Transverse colon (tissue), 4 donors: ENCODE measurements around the gene MADD. TPM values are rescaled to one million over a fixed set of nuclear protein-coding genes. Genes with fewer than 3 reads are reported as not detected.

Source experiments
- DNase-seq: peaks from one replicate; pipeline ENCODE4 v3.0.0-alpha.2; 2019
- H3K27ac ChIP-seq, 4 donors: fragments of 200-600 bp; sonication (generic); 2 replicates each; pipeline ENCODE4 v1.5.1; 2016 to 2018; ENCODE audit warnings: inconsistent platforms in 4 of 4
- H3K27me3 ChIP-seq: fragments of 200-600 bp; sonication (generic); 2 replicates; pipeline ENCODE4 v1.5.1; 2017; ENCODE audit warnings: inconsistent platforms
- H3K36me3 ChIP-seq, 4 donors: fragments of 200-600 bp; sonication (generic); 2 replicates each; pipeline ENCODE4 v1.5.1; 2017 to 2019; ENCODE audit warnings: inconsistent platforms in 4 of 4
- H3K4me1 ChIP-seq, 4 donors: fragments of 200-600 bp; sonication (generic); 2 replicates each; pipeline ENCODE4 v1.5.1; 2017 to 2020; ENCODE audit warnings: inconsistent platforms in 4 of 4
- H3K4me3 ChIP-seq, 4 donors: fragments of 200-600 bp; sonication (generic); 1 replicate in 1 of 4; 2 replicates in 3 of 4; pipeline versions ENCODE4 v1.5.1 to v1.6.1; 2017 to 2019; ENCODE audit warnings: inconsistent platforms in 4 of 4
- H3K9me3 ChIP-seq, 2 donors: fragments of 200-600 bp; sonication (generic); 2 replicates each; pipeline ENCODE4 v1.5.1; 2017 to 2019; ENCODE audit warnings: inconsistent platforms in 2 of 2
- EP300 ChIP-seq: sonication (generic); formaldehyde crosslinking; IDR thresholded peaks from one replicate; pipeline ENCODE4 v1.6.1; 2017; ENCODE audit warnings: antibody characterized with exemption, low read depth
- POLR2A ChIP-seq: fragments of 450-650 bp; IDR thresholded peaks from one replicate; pipeline ENCODE4 v1.6.1; 2016; ENCODE audit warnings: antibody characterized with exemption, mild to moderate bottlenecking, moderate library complexity
- POLR2AphosphoS5 ChIP-seq, 3 donors: sonication (generic); formaldehyde crosslinking; IDR thresholded peaks; one replicate each; pipeline ENCODE4 v1.6.1; 2016; ENCODE audit warnings: antibody characterized with exemption in 3 of 3
- WGBS, 2 donors: methylation state at CpG; one replicate each; pipeline ENCODE4 v1.1.5; 2018; ENCODE audit warnings: low coverage in 1 of 2; 5-methylcytosine and 5-hydroxymethylcytosine counted together
- in situ Hi-C, 4 donors: fragments of 200-750 bp; cut with MboI; loops; one replicate each; pipeline versions ENCODE4 v1.15.0 to v1.15.1; 2017; ENCODE audit warnings: low sequenced_read_pairs in 3 of 4, low pct_ligation_motif_present in 1 of 4, low pct_unique_long_range_greater_than_20kb in 1 of 4
- intact Hi-C: fragments of 100-400 bp; cut with DNase I; formaldehyde crosslinking; loops from one replicate; pipeline ENCODE4 v1.15.1; 2023; ENCODE audit warnings: low total_unique reads
- total RNA-seq, 4 donors: library from RNA; depleted of rRNA; stranded (reverse); fragments of >200 nt; gene quantifications; one replicate each; pipeline ENCODE4 v1.1.0, GENCODE V29; 2016
- TF ChIP-seq, protein P1 (sequence below), 5 experiments: fragments of 200-600 bp in 3 of 5; fragments of 450-650 bp in 2 of 5; sonication (generic) in 3 of 5; IDR thresholded peaks; 1 replicate in 2 of 5; 2 replicates in 3 of 5; pipeline ENCODE4 v1.5.1; 2016 to 2017; ENCODE audit warnings: antibody characterized with exemption in 5 of 5, inconsistent platforms in 3 of 5, mild to moderate bottlenecking in 2 of 5, moderate library complexity in 1 of 5

The MADD gene
- total RNA-seq, 4 donors from 2014 or later: 64.3 to 285 (median 71.8) TPM

DNA sequence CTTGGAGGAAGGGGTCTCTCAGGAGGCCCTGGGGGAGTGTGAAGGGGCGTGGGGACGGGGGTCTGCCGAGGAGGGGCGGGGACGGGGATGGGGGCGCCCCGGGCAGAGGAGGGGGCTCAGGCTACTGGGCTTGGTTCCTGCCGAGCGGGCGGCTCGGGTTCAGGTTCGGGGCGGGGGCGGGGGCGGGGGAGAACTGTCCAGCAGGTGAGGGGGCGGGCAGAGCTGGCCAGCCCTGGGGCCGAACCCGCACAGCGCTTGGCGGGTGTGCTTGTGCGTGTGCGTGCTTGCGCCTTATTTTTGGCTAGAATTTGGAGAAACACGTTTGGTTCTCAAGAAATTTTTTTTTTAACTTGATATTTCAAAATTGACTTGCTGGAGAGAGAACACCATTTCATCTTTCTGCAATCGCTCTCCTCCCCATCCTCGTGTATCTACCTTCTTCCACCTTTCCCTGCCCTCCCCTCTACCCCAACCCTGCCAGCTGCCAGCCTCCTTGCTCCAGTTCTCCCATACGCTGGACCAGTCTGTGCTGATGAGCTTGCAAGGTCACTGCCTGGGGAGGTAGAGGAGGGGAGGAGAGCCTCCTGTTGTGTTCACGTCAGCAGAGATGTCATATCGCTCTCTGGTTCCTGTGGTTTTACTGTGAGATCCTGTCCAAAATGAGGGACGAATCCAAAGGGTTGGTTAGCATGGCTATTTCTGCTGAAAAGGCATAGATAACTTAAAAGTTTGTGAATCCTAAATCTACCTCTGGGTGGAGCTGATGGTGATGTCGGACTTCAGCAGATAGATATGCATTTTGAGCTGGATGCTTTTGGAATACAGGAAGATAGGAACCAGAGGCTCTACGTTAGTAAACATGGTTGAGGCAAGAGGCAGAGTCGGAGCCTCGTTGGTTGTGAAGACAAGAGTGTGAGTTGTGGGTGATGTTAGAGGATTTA is 668 bp downstream of the MADD start:
- Histone ChIP-seq H3K4me1 (peaks cover 26 to 42% (median 36%) of the 10 kb centered on the region in 4 donors), H3K9me3 (no peaks in the 10 kb centered on the region), H3K4me3 (peak overlapping the region; percentile 63 to 95 (median 88)), H3K27ac (peak overlapping the region; percentile 94 to 98 (median 97)), H3K36me3 (peaks cover 0 to 14% (median 7%) of the 10 kb centered on the region in 4 donors), H3K27me3 (no peaks in the 10 kb centered on the region)
- TF ChIP-seq EP300 (no peak), POLR2AphosphoS5 (IDR thresholded peaks at IDR 0.05) (peak in 2 of 3 donors; percentile 13 to 19)
- intact Hi-C loops: loop anchor here (10.0 kb wide), 1 partner anchor 74 kb away; no protein-coding TSS in a partner anchor
- peak; percentile 34 for DNase-seq
- WGBS, 2 donors: 2 to 5% methylated on average over 12 to 19 of the region's 34 CpGs
- in situ Hi-C loops: no loop called here

DNA sequence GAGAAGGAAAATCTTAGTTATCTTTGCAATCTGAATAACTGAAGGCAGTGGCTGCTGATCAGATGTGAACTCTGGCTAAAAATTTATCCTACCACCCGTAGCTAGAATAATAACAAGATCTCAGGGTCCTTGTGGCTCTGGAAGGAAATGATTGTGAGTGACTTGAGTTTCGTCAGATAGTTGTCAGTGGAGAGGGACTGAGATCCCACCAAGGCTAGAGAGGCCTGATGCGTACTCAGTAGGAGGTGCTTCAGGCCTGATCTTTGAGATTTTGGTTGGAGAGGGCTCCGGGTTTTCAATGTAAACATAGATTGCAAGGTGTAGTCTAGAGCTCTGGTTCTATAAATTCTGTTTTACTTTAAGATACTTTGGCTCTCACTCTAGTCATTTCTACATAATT is 1.4 kb downstream of the MADD start:
- peaks cover 26 to 42% (median 35%) of the 10 kb centered on the region in 4 donors for H3K4me1 ChIP-seq
- intact Hi-C loops: loop anchor here (10.0 kb wide), 1 partner anchor 73 kb away; no protein-coding TSS in a partner anchor
- no peaks in the 10 kb centered on the region for H3K9me3 ChIP-seq
- peak overlapping the region; percentile 94 to 98 (median 97) for H3K27ac ChIP-seq
- WGBS, 2 donors: 34 to 41% methylated on average over 3 to 4 of the region's 4 CpGs
- H3K36me3 ChIP-seq: peaks cover 0 to 21% (median 11%) of the 10 kb centered on the region in 4 donors
- H3K4me3 ChIP-seq: peak overlapping the region in 1 of 4 donors; percentile 87
- no peaks in the 10 kb centered on the region for H3K27me3 ChIP-seq
- DNase-seq: no peak
- in situ Hi-C loops: no loop called here
- TF ChIP-seq POLR2A: no peak
- TF ChIP-seq, protein P1, sequence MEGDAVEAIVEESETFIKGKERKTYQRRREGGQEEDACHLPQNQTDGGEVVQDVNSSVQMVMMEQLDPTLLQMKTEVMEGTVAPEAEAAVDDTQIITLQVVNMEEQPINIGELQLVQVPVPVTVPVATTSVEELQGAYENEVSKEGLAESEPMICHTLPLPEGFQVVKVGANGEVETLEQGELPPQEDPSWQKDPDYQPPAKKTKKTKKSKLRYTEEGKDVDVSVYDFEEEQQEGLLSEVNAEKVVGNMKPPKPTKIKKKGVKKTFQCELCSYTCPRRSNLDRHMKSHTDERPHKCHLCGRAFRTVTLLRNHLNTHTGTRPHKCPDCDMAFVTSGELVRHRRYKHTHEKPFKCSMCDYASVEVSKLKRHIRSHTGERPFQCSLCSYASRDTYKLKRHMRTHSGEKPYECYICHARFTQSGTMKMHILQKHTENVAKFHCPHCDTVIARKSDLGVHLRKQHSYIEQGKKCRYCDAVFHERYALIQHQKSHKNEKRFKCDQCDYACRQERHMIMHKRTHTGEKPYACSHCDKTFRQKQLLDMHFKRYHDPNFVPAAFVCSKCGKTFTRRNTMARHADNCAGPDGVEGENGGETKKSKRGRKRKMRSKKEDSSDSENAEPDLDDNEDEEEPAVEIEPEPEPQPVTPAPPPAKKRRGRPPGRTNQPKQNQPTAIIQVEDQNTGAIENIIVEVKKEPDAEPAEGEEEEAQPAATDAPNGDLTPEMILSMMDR (IDR thresholded peaks at IDR 0.05): no peak
- TF ChIP-seq EP300: no peak
- TF ChIP-seq POLR2AphosphoS5 (IDR thresholded peaks at IDR 0.05): no peak

DNA sequence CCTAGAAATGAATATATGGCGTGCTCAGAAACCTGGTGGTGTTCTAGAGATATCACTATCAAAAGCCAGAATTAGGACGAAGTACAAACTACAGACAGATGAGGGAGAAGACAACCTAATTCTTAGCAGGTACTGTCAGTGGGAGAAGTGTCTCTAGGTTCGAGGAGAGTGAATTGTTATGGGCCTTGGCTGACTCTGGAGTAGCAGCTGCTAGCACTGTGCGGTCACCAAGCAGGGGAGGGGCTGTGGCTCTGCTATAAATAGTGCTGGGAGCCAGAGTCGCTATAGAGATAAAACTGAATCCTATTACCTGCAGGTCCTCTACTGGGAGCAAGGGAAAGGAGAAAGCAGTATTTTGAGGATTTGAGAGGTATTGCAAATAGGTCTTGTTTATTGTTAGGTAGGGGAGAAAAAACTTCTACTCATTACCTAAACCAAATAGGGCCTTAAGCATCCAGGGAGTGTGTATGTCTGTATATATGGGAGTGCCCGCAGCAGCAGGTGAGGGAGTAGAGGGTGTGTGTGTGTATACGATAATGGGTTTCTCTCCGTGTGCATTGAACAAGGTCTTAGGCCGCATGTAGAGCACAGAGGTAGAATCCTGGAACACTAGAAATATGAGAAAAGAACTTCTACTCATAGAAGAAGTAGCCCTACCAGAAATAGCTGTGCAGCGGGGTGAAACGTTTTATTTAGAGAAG is 2.2 kb downstream of the MADD start:
- Histone ChIP-seq H3K4me3 (no peak overlapping the region), H3K9me3 (no peaks in the 10 kb centered on the region), H3K27ac (peak overlapping the region; percentile 94 to 98 (median 97)), H3K27me3 (no peaks in the 10 kb centered on the region), H3K36me3 (peaks cover 0 to 29% (median 14%) of the 10 kb centered on the region in 4 donors), H3K4me1 (peaks cover 26 to 42% (median 35%) of the 10 kb centered on the region in 4 donors)
- WGBS, 2 donors: 41 to 64% methylated on average over 7 to 11 of the region's 11 CpGs
- in situ Hi-C loops: no loop called here
- DNase-seq: peak; percentile 60
- intact Hi-C loops: loop anchor here (10.0 kb wide), 1 partner anchor 73 kb away; no protein-coding TSS in a partner anchor
- TF ChIP-seq POLR2AphosphoS5 (IDR thresholded peaks at IDR 0.05) (no peak), EP300 (no peak), POLR2A (no peak)
- TF ChIP-seq, protein P1 (IDR thresholded peaks at IDR 0.05): no peak

DNA sequence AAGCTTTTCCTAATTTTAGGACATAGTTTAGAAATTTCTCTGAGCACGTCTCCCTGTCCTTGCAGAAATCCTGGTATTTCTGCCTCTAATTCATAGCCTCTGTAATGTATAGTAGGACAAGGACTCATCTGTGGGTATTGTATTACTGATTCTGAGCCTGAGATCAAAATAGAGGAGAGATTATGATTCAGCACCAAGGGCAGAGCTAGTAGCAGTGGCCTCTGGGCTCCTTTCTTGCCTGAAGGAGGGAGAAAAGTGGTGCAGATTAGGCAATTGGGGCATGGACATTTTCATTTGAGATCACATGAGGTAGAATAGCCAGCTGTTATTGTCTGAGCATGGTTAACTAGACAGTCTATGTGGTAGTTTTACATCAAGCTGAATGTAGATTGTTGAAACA is 2.8 kb downstream of the MADD start:
- Histone ChIP-seq H3K4me1 (peaks cover 26 to 42% (median 35%) of the 10 kb centered on the region in 4 donors), H3K4me3 (no peak overlapping the region), H3K36me3 (peaks cover 0 to 35% (median 17%) of the 10 kb centered on the region in 4 donors), H3K27ac (peak overlapping the region; percentile 94 to 98 (median 97)), H3K9me3 (no peaks in the 10 kb centered on the region), H3K27me3 (no peaks in the 10 kb centered on the region)
- TF ChIP-seq POLR2A: no peak
- TF ChIP-seq EP300: no peak
- TF ChIP-seq, protein P1 (IDR thresholded peaks at IDR 0.05): no peak
- no peak for TF ChIP-seq POLR2AphosphoS5 (IDR thresholded peaks at IDR 0.05)
- in situ Hi-C loops: no loop called here
- DNase-seq: no peak
- 0% methylated on average over 1 of the region's 1 CpG for WGBS, 2 donors
- intact Hi-C loops: loop anchor here (10.0 kb wide), 1 partner anchor 72 kb away; no protein-coding TSS in a partner anchor
